GM18499 (cell line): ENCODE results near the gene PATJ.
"Not testable (repeated sequence)": the region's sequence is repeated elsewhere in the genome, so short reads cannot be mapped to it uniquely, and the experiment has no call there.

Experiments used
- ATAC-seq: cut with Tn5 transposase; IDR thresholded peaks from one replicate; pipeline ENCODE4 v1.9.1; 2021; ENCODE audit warnings: moderate number of reproducible peaks; ENCODE audit not compliant: insufficient read depth, unreplicated experiment

PATJ gene

DNA sequence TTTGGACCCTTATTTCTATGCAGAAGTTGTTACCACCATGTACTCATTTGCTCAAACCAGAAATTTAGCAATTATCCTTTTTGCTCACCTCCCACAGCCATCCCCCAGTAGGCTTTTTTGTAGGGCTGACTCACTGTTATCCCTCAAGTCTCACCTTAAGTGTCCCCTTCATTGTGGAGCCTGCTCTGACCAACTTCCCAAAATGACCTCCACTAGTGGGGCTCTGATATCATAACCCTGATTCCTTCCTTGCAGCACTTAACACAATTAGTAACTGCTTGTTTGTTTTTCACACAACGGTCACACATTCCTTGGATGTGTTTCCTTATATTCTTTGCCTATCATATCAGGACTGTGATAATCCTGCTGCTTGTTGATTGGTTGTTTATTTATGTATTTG, 76.7 kb downstream of the PATJ start:
- ATAC-seq = no peak

DNA sequence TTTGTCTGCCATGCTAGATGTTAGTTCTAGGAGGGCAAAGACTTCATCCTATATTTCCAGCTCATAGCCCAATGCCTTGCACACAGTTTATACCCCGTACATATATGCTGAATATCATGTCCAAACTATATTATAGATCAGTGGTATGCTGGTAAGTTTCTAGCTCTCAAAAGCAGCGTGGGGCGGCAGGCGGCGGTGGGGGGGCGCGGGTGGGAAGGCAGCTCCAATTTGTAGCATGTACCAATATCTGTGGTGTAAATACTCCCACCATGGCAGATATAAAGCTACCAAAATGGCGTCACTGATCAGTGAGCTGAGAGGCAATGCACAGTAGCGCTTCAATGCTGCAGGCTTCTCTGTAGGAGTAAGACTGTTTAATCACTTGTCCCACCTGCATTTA, 77.1 kb downstream of the PATJ start:
- no peak for ATAC-seq

DNA sequence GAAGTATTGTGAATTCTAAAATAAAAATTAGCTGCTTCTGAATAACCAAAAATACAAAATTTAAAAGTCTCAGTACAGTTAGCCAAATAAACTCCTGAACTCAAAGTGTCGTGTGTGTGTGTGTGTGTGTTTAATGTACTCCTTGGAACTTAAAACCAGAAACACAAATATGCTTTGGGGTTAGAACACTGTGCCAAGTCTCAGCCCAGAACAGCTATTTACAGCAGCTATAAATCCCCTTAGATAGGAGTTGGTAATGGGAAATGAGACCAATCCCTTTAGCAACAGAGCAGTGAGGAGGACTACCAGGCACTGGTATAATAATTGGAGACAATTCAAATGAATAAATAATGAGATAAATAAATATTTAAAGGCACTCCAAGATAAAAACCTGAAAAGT, 83.1 kb downstream of the PATJ start:
- no peak for ATAC-seq

DNA sequence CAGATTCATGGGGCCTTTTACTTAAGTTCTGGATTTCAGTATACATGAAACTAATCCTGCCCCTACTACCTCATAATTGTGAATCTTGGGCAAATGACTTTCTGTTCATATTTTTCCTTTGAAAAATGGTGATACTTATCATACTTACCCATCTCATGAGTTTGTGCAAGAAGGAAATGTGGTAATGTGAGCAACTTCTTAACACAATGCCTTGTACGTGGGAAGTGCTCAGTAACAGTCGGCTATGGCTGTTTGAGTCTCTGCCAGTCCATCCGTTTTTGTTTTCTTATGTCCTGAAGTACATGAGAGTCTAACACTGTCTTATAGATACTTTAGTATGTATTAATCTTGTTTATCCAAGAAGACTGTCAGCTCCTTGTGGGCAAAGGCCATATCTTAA, 86.5 kb downstream of the PATJ start:
- ATAC-seq = no peak

DNA sequence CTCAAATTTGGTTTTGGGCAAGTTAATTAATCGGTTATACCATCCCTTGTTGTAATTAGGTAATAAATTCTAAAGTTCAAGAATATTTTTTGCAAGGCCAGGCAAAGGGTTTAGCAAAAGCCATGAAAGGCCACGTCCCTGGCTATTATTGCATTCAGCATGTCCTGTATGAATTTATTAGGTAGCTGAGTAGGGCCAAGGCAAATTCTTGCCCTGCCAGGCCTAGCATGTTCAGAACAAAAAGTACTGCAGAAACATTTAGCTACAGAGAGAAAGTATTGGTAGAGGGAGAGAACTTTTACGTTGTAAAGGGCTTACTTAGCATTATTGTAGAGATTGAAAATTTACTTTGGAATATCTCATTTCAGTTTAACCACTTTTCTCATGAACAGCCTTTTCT, 94.4 kb downstream of the PATJ start:
- no peak for ATAC-seq

DNA sequence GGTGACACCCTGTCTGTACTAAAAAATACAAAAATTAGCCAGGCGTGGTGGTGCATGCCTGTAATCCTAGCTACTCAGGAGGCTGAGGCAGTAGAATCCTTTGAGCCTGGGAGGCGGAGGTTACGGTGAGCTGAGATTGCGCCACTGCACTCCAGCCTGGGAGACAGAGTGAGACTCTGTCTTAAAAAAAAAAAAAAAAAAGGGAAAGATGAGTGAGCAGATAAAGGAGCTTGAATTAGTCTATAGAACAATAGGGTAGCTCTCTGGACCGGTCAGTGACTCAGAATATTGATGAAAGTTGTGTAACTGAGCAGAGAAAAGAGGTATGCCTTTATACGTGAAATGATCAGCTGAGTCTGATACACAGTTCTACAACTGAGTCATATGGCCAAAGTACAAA, 95.3 kb downstream of the PATJ start:
- not testable (repeated sequence) for ATAC-seq

DNA sequence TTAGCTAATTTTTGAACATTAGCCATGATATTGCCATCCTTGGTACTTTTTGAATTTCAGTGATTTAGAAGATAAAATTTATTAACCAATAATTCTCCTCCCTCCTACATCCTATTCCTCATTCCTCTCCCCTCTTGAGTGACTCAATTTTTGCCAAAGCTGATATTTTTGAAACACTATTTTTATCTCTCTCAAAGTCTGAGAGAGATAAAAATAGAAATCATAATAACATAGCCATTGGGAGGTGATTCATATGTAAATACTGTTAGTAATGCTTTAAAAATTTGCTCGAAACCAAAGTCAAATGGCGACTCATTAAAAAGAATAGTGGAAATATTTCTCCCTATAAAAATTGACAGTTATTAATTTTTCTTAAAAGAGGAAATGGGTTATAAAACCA, 97.4 kb downstream of the PATJ start:
- ATAC-seq = no peak

DNA sequence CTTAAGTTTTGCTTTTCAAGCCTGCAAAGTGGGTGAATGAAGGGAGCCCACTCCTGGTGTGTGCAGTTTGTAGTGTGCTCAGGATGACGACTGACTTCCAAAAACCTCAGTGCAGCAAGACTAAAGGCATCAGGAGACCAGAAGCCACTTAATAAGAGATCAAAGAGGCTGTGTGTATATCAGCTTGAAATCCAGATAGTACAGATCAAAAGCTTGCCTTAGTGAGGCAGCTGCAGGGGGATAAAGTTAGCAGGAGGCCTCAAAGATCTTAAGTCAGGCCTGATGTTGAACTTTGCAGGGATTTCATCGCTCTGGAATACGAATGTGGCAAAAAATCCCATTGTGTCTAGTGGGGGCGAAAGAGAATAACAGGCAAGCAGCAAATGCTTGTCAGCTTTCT, 99.8 kb downstream of the PATJ start:
- ATAC-seq = no peak

DNA sequence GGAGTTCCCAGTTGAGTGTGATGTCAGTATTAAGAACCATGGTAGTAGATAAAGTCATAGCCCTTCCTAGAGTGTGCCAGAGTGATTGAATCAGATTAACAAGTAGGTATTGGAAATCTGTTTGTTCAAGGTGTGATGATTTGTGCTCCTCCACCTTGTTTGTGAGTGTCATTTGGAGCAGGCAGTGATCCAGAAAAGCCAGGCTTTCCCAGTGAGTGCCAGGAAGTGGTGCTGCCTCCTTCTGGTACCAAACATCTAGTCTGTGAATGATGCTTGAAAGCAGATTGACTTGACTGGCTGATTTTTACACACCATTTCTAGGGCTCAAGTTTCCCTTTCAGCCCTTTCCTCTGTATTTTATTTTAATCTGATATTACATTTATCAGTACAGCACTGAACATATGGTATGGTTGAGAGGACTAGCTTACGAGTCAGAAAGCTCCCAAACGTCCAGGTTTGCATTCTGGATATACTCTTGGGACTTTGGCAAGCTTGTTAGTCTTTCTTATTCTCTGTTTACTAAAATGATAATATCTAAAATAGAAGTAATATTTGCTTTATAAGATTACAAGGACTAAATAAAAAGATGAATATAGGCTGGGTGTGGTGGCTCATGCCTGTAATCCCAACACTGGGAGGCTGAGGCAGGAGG, 100.7 kb downstream of the PATJ start:
- ATAC-seq = no peak

DNA sequence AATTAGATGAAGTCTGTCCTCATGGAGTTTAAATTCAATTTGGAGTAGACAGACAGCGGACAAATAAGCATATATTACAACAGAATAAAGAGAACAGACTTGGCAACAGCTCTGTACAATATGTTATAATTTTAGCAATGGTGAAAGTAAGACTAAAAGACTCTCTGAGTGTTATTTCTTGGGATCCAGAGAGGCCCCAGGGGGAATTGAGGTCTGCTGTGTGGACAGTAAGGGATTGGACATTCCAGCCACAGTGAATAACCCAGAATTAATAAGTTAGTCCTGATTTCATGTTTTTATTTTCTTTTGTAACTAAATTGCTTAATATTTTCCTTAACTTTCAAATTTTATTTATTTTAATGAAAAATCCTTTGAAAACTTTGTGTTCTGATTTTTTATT, 101.7 kb downstream of the PATJ start:
- ATAC-seq = no peak

DNA sequence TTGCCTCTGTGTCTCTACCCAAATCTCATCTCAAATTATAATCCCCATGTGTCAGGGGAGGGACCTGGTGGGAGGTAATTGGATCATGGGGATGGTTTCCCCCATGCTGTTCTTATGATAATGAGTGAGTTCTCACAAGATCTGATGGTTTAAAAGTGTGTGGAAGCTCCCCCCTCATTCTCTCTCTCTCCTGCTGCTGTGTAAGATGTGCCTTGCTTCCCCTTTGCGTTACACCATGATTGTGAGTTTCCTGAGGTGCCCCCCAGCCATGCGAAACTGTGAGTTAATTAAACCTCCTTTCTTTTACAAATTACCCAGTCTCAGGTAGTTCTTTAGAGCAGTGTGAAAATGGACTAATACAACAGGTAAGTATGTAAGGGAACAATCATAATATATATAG, 102.4 kb downstream of the PATJ start:
- ATAC-seq = not testable (repeated sequence)

DNA sequence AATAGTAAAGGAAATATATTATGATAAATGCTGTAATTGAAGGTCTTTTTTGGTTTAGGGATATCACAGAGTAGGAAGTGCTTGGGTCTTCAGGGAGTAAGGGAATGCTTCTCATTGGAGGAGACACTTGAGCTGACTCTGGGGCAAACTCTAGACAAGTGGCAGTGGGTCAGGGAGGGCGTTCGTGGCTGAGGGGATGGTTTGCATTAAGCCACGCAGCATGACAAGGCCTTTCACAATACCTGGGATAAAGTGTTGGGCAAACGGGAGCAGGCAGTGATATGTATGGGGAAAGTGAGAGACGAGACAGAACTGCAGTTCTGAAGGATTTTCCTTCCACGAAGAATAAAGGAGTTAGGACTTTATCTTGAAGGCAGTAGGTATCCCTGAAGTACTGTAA, 109.0 kb downstream of the PATJ start:
- ATAC-seq = no peak

DNA sequence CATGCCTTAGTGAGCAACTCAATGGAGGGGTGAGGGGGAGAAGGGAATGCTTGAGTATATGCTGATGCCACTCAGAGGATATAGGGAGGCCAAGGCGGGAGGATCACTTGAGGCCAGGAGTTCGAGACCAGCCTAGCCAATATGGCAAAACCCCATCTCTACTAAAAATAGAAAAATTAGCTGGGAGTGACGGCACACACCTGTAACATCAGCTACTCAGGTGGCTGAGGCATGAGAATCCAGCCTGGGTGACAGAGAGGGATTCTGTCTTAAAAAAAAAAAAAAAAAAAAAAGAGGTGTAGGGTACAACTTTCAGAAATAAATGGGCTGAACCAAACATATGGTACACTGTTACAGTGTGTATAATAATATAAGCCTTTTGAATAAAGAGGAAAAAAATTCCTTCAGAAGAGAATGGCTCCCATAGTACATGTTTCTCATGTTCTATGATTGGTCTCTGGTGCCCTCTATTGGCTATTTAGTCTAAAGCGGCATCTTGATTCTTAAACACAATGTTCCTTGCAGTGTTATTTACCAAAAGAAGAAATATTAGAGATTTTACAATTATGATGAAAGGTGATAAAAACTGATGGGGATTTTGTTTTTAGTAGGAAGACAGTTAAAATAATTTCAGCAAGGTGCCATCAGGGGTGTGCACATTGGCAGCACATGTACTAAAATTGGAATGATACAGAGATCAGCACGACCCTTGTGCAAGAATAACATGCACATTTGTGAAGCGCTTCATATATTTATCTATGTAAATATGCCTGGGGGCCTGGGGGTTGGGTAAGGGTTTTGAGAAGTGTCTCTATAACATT, 109.8 kb downstream of the PATJ start:
- ATAC-seq = no peak

DNA sequence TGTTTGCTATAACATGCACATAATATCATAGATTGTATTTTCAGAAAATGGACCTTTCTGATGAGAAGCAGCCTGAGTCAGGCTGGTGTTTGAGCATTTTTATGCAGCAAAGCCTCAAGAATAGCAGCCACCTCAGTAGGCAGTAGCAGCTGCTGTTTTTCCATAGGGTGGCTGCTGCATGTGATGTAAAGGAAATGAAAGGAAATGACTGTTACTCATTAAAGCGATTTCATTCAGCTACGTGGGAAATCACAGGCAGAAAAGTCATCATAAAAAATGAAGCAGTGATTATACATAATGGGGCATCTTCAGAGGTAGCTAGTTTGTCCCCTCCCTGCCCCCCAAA, 110.4 kb downstream of the PATJ start:
- ATAC-seq = no peak

DNA sequence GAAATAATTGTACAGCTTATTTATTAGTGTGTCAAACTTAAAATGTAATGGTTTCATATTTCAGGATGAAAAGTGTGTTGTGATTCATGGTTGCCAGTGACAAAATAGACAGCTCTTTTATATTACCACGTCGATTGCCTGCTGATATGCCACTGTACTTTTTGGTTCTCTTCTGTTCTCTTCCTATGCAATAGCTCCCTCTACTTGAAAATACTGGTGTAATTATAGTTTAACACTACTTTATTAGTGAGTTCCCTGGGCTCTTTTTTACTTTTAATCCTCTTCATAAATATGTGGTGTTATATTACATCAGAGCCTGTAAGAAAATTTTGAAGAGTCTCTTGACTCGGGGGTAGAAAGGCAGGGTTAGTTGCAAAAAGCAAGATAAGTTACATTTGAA, 111.3 kb downstream of the PATJ start:
- ATAC-seq = no peak

DNA sequence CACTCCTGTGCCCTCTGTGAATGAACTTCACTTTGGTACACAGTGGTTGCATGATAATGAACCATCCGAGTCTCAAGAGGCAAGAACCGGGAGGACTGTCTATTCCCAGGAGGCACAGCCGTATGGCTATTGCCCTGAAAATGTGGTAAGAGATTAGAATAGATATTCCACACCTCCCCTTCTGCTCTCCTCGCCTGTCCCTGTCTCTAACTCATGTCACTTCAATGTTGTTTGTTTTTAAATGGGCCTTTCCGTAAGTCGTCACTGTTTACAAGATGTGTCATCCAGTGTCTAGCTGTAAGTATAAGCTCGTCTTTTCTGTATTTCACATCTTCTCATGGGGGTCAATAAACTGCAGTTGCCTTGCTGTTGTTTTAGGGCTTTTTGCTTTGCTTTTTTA, 122.2 kb downstream of the PATJ start:
- ATAC-seq = no peak

DNA sequence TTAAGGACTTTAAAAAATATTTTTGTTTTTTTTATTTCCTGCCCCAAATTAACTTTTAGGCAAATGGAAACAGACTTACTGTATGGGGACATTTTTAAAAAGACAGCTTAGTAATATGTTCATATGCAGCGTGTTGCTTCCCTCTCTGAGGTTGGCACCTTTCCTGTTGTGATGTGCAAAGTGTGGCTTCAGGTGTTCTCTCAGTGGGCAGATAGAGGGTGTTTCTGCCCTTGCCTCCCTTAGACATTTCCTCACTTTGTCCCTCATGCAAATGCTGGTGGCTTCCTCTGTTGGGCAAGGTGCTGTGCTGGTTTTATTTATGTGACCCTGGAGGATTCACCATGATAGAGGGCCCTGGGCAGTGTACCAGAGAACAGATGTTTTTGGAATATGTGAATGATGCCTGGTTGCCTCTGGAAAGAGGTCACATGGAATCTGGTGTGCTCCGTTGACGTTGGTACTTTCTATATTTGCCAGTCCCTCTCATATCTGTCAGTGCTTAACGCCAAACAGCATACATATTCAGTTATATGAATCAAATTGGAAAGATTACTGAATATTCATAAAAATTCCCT, 123.5 kb downstream of the PATJ start:
- ATAC-seq = no peak

DNA sequence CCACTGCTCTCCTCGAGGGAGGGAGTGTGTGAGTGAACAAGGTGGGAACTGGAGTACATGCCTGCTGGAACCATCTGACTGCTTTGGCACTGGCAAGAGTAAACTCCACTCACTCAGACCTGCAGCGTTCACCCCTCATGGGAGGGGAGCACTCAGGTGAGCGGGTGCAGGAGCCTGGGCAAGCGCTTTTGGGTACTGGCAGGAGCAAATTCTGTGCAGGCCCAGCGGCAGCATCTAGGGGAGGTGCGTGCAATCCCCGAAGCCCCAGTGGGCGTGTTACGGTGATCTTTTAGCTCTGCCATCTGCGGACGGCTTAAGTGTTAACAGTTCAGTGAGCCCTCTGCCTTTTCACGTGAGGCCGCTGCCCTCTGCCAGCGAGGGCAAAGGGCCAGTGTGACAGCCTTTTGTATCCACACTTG, 127.4 kb downstream of the PATJ start:
- ATAC-seq = no peak

DNA sequence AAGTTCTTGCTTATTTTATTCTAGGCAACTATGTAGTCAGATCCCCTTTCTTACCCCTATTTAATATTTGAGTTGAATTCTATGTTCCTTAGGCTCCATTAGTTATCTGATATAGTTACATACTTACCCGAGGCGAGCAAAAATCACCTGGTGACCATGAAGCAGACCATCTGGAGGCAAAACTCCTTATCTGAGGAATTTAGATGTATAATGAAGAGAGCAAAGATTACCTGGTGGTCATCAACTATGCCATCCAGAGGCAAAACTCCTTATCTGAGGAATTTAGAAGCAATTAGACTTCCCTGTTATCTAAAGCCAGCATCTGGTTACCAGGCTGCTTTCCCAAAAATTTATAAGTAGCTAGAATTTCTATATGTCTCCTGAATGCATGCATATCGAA, 129.9 kb downstream of the PATJ start:
- ATAC-seq = no peak

DNA sequence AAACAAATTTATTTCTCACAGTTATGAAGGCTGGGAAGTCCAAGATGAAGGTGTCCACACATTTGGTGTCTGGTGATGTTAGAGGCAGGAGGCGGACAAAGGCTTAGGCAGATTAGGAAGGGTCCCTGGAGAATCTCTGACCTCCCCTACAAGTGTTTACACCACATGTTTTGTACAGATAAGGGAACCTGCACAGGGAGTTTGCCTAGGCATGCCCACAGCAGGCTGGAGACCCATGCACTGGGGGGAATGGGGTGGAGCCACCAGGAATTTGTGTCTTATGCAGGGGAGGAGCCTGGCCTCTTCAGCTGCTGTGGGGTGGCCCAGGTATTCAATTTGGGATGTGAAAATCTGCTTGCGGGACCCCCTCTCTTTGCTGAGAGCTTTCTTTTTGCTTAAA, 131.3 kb downstream of the PATJ start:
- ATAC-seq = no peak

DNA sequence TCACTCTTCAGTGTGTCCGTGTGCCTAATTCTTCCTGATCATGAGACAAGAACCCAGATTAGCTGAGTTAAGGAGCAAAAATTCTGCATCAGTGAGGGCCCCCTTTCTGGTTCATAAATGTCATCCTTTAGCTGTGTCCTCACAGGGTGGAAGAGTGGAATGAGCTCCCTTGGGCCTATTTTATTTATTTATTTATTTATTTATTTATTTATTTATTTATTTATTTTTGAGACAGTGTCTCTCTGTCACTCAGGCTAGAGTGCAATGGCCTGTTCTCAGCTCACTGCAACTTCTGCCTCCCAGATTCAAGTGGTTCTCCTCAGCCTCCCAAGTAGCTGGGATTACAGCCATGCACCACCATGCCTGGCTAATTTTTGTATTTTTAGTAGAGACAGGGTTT, 131.7 kb downstream of the PATJ start:
- no peak for ATAC-seq

DNA sequence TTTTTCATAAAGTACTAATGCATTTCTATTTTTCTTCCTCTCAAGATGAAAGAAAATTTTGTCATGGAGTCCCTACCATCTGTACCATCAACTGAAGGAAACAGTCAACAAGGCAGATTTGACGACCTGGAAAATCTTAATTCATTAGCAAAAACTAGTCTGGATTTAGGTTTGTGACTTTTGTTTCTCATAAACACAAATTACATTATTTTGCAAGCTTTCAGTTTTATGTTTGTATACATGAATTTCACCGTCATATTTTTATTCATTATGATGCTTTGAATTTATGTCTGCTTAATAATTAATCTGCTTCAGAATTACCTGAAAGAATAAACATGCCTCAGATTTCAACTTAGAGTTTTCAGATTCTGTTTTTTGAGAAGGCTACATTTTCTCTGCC, 132.9 kb downstream of the PATJ start:
- no peak for ATAC-seq
